GDM1 (cell line): ENCODE measurements around the gene USP11.
"Not testable (repeated sequence)": the region's sequence is repeated elsewhere in the genome, so short reads cannot be mapped to it uniquely, and the experiment has no call there.

ENCODE experiments used
- DNase-seq: peaks from one replicate; lab custom pipeline; 2025; lab: John Stamatoyannopoulos, UW

The USP11 gene

GRCh38 chrX:47247206-47247998 lies 14.6 kb downstream of the USP11 start:
- DNase-seq: no peak

GRCh38 chrX:47247999-47248320 lies 15.2 kb downstream of the USP11 start:
- DNase-seq: no peak

DNA sequence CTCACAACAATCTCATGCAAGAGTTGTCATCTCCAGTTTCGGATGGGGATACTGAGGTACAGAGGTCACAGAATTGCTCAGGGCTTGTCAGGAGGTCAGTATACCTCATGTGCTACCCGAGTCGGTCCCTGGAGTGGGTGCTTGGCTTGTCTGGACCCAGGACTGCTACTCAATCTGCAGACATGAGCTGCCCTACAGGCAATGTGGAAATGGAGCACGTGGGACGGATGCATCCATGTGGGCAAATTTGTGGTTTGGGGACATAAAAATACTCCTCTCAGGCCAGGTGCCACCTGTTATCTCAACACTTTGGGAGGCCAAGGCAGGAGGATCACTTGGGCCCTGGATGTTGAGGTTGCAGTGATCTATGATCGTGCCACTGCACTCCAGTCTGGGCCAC lies 15.8 kb downstream of the USP11 start:
- no peak for DNase-seq

DNA sequence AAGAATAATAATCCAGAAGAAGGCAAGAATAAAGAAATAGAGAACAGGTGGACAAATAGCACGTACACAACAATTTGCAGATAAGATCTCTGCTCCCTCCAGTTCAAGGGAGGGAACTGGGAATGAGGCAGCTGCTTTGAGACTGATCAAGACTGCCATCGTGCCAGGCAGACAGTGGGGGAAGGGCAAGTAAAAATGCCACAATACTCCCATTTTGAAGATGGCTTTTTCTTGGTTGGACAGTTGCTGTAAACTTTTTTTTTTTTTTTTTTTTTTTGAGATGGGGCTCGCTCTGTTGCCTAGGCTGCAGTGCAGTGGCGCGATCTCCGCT lies 17.2 kb downstream of the USP11 start:
- DNase-seq: no peak

GRCh38 chrX:47257620-47258019 lies 24.8 kb downstream of the USP11 start:
- not testable (repeated sequence) for DNase-seq

GRCh38 chrX:47264483-47265173 lies 31.8 kb downstream of the USP11 start:
- DNase-seq: no peak

DNA sequence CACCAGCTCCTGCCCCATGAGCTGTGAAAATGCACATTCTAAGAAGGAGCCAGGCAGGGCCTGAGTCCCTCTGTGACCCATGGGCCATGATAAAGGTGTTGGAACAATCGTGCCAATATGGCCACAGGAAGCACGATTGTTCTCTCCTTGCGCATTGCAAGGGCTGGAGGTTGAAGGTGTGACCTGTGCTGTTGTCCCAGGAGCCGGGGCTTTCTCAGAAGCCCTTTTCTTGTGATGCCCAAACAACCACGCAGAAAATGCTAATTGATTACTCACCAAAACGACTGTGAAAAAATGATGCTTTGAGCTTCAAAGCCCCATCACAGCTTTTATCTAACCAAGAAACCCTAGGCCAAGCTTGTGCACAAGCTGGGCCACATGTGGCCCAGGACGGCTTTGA lies 33.8 kb downstream of the USP11 start:
- DNase-seq: no peak

GRCh38 chrX:47272013-47272408 lies 39.2 kb downstream of the USP11 start:
- no peak for DNase-seq

DNA sequence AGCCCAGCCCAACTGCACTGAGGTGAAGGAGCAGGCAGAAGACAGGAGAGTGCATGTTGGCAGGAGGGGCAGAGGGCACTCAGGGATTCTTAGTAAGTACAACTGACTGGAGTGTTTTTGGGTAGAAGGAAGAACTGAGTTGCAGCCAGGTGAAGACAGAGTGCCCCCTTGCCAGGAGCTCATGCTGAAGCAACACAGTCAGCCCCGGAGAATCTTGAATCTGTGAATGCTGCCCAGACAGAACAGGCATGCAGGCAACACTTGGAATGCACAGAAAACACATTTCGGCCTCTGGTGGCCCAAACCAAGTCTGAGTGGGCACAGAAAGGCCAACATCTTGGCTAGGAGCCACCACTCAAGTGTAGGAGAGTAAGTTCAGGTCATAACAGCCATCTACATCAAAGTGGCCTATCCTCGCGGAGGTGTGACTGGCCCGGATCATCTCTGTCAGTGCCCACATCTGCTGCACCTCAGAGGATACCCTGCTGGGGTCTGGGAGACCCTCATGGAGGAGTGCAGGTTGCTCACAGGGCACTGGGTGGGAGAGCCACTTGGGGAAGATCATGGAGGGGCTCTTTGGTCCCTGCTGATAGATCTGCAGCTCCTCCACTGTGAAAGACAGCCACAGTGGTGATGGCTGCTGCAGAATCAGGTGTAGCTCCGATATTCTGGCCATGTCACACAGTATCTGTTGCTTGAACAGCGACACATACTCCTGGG lies 40.4 kb downstream of the USP11 start:
- no peak for DNase-seq

DNA sequence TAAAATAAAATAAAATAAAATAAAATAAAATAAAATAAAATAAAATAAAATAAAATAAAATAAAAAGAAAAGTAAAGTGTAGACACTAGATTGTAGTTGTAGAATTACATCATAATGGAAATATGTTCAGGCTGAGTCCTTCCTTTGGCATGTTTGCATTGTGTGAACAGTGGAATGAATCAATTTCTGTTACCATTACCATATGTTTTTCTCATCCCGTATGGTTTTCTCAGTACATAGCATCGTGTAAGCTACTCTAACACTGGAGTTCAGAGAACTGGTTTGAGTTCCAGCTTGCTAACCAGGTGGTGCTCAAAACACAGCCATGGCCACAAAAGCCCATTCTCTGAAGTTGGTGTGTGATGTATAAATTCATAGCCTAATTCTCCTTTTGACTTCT lies 45.9 kb downstream of the USP11 start:
- DNase-seq: no peak

DNA sequence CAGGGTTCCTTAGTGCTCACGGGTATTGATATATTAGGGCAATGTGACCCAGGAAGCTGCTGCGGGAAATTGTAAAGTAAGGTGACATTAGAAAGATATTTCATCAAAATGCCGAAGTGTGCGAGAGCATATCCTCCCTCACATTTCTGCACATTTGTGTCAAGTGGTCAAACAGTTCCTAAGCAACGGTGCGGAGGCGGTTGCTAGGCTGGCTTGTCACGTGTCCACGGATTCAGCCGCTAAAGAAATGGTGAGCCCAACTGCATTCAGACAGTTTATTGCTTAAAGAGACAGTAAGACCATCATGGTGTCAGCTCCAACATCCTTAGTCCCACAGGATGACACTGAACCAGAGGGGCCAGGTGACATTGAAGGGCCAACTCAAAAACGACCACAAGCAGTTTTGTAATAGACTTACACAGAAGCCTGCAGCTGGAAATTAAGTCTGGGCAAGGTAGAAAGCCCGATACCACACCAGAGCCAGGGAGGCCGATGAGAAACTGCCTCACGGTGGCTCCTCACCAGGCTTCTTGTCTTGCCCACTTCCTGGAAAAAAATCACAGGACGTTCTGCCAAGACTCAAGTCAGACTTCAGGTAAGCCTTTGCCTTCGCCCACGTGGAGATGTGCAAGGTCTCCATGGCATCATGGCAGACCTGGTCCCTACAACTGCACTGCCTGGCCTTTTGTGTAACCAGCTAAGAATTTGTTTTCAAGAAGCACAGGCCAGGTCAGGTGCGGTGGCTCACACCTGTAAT lies 50.4 kb downstream of the USP11 start:
- no peak for DNase-seq

GRCh38 chrX:47284616-47285015 lies 51.8 kb downstream of the USP11 start:
- not testable (repeated sequence) for DNase-seq

DNA sequence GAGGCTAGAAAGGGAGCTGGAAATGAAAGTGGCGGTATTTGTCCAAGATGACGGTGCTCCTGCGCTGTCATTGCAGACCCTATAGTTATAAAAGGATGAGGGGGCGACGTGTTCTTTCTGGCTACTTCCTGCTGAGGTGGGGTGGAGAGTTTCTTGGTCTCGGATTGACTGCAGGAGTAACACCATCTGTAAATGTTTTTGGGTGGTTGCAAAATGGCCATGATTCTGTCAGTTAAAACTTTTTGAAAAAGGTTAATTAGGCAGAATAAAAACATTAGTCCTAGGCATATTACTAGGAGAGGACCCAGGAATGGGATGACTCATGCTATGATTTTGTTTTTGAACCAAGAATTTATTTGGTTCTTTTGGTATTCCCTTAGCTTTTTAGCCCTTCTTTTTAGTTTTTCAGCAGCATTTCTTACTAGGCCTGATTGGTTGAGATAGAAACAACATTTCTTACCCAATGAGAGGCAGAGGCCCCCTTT lies 53.1 kb downstream of the USP11 start:
- DNase-seq: no peak

GRCh38 chrX:47293106-47293505 lies 60.3 kb downstream of the USP11 start:
- no peak for DNase-seq

DNA sequence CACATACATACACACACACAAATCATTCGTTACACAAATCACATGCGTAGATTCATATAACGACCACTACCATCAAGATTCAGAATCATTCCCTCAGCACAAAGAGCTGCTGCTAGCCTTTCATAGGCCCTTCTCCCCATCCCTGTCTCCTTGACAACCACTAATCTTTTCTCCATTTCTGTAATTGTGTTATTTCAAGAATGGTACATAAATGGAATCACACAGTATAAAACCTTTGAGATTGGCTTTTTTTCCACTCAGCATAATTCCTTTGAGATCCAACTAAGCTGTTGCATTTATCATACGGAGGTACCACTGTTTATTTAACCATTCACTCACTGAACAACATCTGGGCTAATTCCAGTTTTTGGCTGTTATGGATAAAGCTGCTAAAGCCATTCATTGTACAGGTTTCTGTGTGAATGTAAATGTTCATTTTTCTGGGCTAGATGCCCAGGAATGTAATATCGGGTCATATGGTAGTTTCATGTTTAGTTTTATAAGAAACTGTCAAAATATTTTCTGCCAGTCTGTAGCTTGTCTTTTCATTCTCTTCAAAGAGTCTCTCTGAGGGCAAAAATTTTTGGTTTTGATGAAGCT lies 64.1 kb downstream of the USP11 start:
- DNase-seq: no peak

- no peak for DNase-seq
Measured at GRCh38 chrX:47297874-47298273, 65.1 kb downstream of the USP11 start.
